HG03460 (cell line): ENCODE measurements around the gene SFN.
"Not testable (repeated sequence)": the region's sequence is repeated elsewhere in the genome, so short reads cannot be mapped to it uniquely, and the experiment has no call there.

Source experiments
- ATAC-seq: cut with Tn5 transposase; IDR thresholded peaks from one replicate; pipeline ENCODE4 v1.9.1; 2021; ENCODE audit not compliant: unreplicated experiment

SFN gene

GRCh38 chr1:26864610-26865480 is 1.9 kb downstream of the SFN start:
- ATAC-seq = peak; percentile 91

- ATAC-seq = not testable (repeated sequence)
Observed at GRCh38 chr1:26873097-26873496, 10.1 kb downstream of the SFN start.

- no peak for ATAC-seq
Observed at GRCh38 chr1:26874896-26875295, 11.9 kb downstream of the SFN start.

- ATAC-seq = no peak
Observed at GRCh38 chr1:26877326-26877725, 14.4 kb downstream of the SFN start.

GRCh38 chr1:26879793-26880192 is 16.8 kb downstream of the SFN start:
- ATAC-seq = no peak

- not testable (repeated sequence) for ATAC-seq
Observed at GRCh38 chr1:26881611-26882010, 18.7 kb downstream of the SFN start.

- ATAC-seq = no peak
Observed at GRCh38 chr1:26882696-26883463, 19.9 kb downstream of the SFN start.

- ATAC-seq = no peak
Observed at GRCh38 chr1:26887125-26887524, 24.2 kb downstream of the SFN start.

GRCh38 chr1:26888231-26888630 is 25.3 kb downstream of the SFN start:
- no peak for ATAC-seq

- ATAC-seq = peak; percentile 88
Observed at GRCh38 chr1:26889551-26890466, 26.9 kb downstream of the SFN start, which contains the start of gene GPN2. Gene GPN2, minus strand, starts transcription at chr1:26890283. Its CDS starts 187 bp downstream, at chr1:26890096.

GRCh38 chr1:26890467-26890796 is 27.5 kb downstream of the SFN start:
- peak; percentile 18 for ATAC-seq

GRCh38 chr1:26894263-26894662 is 31.3 kb downstream of the SFN start:
- ATAC-seq = no peak

- no peak for ATAC-seq
Observed at GRCh38 chr1:26897351-26897750, 34.4 kb downstream of the SFN start.

GRCh38 chr1:26900001-26900814 is 37.3 kb downstream of the SFN start, which contains the start of gene GPATCH3:
Gene GPATCH3, minus strand, starts transcription at chr1:26900467. Its CDS starts 25 bp downstream, at chr1:26900442.
- ATAC-seq = peak; percentile 67

- no peak for ATAC-seq
Observed at GRCh38 chr1:26900815-26901511, 38.0 kb downstream of the SFN start.

- ATAC-seq = no peak
Observed at GRCh38 chr1:26907071-26907917, 44.3 kb downstream of the SFN start.

- ATAC-seq = no peak
Observed at GRCh38 chr1:26909951-26910342, 47.0 kb downstream of the SFN start.

- ATAC-seq = no peak
Observed at GRCh38 chr1:26910343-26911160, 47.6 kb downstream of the SFN start.
